GM12891 (cell line): Measurements from ENCODE around the gene BNIP3.
"Not testable (repeated sequence)": the region's sequence is repeated elsewhere in the genome, so short reads cannot be mapped to it uniquely, and the experiment has no call there.

ENCODE experiments used
- DNase-seq: peaks from one replicate; pipeline ENCODE4 v3.0.0; 2011; ENCODE audit warnings: low spot score; ENCODE audit not compliant: insufficient read length
- FAIRE-seq: peaks from 2 replicates; lab custom pipeline; 2011; peaks lifted over from hg19 to GRCh38; lab: Jason Lieb, UNC
- PAX5 ChIP-seq: IDR thresholded peaks from 2 replicates; pipeline ENCODE4 v1.6.1; 2011; ENCODE audit warnings: low read length, moderate library complexity, mild to moderate bottlenecking; ENCODE audit not compliant: insufficient read depth, severe bottlenecking
- POLR2A ChIP-seq: IDR thresholded peaks from 2 replicates; pipeline ENCODE4 v1.6.1; 2011; ENCODE audit warnings: low read depth, low read length, control low read depth
- POLR2AphosphoS5 ChIP-seq: IDR thresholded peaks from 2 replicates; pipeline ENCODE4 v1.6.1; 2011; ENCODE audit warnings: low read depth, low read length, control low read depth
- POU2F2 ChIP-seq: IDR thresholded peaks from 2 replicates; pipeline ENCODE4 v1.6.1; 2011; ENCODE audit warnings: low read depth, mild to moderate bottlenecking, control low read depth, low read length, moderate library complexity
- SPI1 ChIP-seq: IDR thresholded peaks from 2 replicates; pipeline ENCODE4 v1.6.1; 2011; ENCODE audit warnings: low read depth, low read length, control low read depth
- TAF1 ChIP-seq: IDR thresholded peaks from 2 replicates; pipeline ENCODE4 v1.6.1; 2011; ENCODE audit warnings: low read depth, low read length, control low read depth

Gene BNIP3

DNA sequence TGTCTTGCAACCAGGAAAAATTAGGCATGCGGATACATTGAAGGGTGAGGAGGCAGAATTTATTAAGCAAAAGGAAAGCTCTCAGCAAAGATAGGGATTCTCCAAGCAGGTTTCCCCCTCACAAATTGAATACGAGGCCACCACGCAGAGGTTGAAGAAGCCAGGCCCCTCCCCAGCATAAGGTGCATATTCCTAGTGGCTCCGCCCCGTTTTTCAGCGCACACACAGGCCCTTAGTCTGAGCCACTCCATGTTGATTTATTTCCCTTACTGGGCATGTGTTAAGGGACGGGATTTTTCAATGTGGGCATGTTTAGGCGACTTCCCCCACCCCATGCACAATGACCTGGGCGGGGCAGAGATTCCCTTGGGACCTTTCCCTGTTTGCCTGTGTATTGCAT is 56.0 kb downstream of the BNIP3 start:
- no peak for TF ChIP-seq POU2F2
- no peak for TF ChIP-seq PAX5
- no peak for TF ChIP-seq POLR2A
- no peak for FAIRE-seq
- DNase-seq, result no peak

DNA sequence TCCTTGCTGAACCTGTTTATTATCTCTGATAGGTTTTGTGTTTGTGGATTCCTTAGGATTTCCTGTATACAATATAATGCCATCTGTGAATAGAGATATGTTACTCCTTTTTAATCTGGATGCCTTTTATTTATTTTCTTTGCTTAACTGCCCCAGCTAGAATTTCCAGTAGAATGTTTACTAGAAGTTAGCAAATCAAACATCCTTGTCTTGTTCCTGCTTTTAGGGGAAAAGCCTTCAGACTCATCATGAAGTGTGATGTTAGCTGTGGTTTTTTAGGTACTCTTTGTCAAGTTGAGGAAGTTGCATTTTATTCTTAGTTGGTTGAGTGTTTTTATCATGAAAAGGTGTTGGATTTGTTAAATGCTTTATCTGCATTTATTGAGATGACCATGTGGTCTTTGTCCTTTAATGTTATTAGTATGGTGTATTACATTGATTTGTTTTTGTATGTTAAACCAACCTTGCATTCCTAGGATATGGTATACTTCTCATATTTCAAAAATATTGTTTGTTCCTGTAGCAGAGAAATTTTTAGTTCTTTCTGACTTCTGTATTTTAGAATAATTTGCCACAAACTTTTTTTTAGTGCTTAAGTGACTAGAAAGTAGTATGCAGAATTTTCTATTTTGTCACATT is 56.6 kb downstream of the BNIP3 start:
- DNase-seq, result no peak
- TF ChIP-seq TAF1, result no peak
- no peak for TF ChIP-seq POLR2AphosphoS5
- no peak for TF ChIP-seq SPI1
- no peak for TF ChIP-seq POLR2A
- TF ChIP-seq PAX5, result no peak
- TF ChIP-seq POU2F2, result no peak
- FAIRE-seq, result peak; percentile 69

DNA sequence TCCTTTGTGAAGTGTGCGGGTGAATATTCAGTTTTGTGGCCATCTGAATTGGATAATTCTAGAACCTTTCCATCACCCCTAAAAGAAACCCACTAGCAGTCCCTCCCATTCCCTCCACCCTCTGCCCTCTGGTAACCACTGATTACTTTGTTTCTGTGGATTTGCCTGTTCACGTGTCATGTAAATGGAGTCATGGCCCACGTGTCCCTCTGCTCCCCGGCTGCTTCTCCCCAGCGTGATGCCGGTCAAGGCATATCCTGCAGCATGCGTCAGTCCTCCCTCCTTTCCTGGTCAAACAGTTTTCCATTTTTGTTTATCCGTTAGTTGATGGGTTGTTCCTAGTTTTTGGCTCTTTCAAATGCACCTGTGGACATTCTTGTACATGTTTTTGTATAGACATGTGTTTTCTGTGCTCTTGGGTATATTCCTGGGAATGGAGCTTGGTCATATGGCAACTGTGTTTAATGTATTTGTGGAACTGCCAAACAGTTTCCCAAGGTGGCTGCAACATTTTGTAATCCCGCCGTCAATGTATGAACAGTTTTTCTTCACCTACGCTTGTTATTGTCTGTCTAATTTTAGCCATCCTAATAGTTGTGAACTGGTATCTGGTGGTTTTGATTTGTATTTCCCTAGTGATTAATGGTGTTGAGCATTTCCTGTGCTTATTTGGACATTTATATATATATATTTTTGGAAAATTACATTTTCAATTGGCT is 58.5 kb downstream of the BNIP3 start:
- TF ChIP-seq POLR2A (no peak), PAX5 (no peak), POLR2AphosphoS5 (no peak), SPI1 (no peak), TAF1 (no peak), POU2F2 (no peak)
- FAIRE-seq (no peak), DNase-seq (no peak)

DNA sequence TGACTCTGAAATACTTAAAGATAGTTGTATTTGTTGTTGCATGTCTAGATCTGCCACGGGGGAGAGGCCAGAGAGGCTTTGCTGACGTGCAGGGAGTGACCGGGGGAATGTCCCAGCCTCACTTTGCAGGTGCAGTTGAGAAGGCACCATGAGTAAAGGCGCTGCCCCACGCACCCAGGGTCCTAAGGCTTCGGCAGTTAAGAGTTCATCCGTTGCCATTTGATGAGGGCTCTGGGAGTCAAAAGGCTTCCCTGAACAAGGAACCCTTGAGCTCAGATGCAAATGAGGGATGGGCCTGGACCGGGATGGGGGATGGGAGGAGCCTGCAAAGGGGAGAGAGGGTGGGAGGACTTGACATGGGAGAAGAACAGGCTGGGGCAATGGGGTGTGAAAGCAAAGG is 60.5 kb downstream of the BNIP3 start:
- DNase-seq (no peak), FAIRE-seq (no peak)
- TF ChIP-seq POLR2A (no peak), TAF1 (no peak), PAX5 (no peak), POLR2AphosphoS5 (no peak), SPI1 (no peak), POU2F2 (0 out of 2 replicates have a peak, but pooled peaks have one; percentile 46)

DNA sequence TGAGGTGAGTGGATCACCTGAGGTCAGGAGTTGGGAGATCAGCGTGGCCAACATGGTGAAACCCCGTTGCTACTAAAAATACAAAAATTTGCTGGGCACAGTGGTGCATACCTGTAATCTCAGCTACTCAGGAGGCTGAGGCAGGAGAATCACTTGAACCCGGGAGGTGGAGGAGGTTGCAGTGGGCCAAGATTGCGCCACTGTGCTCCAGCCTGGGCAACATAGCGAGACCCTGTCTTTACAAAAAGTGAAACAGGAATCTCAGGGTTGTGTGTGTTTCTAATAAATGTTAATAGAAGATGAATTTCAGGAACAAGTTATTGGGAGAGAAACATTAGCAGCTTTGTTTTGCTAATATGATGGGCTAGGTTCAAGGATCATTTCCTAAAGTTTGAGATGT is 61.0 kb downstream of the BNIP3 start:
- FAIRE-seq (no peak), DNase-seq (no peak)
- TF ChIP-seq POU2F2 (no peak), SPI1 (no peak), POLR2AphosphoS5 (no peak), POLR2A (no peak), TAF1 (no peak), PAX5 (no peak)

DNA sequence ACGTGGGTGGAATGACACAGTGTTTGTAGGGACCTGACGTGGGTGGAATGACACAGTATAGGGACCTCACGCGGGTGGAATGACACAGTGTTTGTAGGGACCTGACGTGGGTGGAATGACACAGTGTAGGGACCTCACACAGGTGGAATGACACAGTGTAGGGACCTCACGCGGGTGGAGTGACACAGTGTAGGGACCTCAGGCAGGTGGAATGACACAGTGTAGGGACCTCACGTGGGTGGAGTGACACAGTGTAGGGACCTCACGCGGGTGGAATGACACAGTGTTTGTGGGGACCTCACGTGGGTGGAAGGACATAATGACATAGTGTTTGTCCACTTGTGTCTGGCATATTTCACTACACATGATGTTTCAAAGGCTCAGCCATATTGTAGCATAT is 61.6 kb downstream of the BNIP3 start:
- TF ChIP-seq SPI1 (no peak), POU2F2 (no peak)
- no peak for FAIRE-seq
- DNase-seq, result no peak

DNA sequence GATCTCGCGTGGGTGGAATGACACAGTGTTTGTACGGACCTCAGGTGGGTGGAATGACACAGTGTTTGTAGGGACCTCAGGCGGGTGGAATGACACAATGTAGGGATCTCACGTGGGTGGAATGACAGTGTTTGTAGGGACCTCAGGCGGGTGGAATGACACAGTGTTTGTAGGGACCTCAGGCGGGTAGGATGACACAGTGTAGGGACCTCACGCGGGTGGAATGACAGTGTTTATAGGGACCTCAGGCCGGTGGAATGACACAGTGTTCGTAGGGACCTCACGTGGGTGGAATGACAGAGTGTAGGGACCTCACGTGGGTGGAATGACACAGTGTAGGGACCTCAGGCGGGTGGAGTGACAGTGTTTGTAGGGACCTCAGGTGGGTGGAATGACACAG is 62.3 kb downstream of the BNIP3 start:
- FAIRE-seq, result not testable (repeated sequence)

More for the DNA sequence above, 62.3 kb downstream of the BNIP3 start:
- DNase-seq, result not testable (repeated sequence)
